Embryonic facial prominence (tissue), 1 donor: Measurements from ENCODE around the gene ZNRF4.
"Not testable (repeated sequence)": the region's sequence is repeated elsewhere in the genome, so short reads cannot be mapped to it uniquely, and the experiment has no call there.

Experiments used
- DNase-seq: peaks from one replicate; pipeline ENCODE4 v3.0.0-alpha.2; 2016; ENCODE audit errors: extremely low spot score

The ZNRF4 gene

DNA sequence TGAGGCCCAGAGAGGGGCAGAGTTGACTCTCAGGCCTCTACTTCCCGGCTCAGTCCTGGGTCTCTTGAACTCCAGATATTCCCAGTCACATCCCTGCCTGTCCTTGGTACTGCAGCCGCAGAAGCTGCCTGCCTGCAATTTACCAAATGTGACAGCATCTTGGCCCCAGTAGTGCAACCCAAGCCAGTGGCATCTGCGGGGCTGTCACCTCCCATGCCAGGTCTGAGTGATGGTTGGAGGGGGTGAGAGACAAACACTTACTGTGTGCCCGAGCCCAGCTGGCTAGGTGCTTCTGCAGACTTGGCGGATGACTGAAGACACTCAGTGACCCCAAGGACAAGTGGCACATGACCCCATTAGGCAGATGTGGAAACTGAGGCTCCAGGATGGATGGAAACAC, 18.4 kb downstream of the ZNRF4 start:
- DNase-seq: no peak

DNA sequence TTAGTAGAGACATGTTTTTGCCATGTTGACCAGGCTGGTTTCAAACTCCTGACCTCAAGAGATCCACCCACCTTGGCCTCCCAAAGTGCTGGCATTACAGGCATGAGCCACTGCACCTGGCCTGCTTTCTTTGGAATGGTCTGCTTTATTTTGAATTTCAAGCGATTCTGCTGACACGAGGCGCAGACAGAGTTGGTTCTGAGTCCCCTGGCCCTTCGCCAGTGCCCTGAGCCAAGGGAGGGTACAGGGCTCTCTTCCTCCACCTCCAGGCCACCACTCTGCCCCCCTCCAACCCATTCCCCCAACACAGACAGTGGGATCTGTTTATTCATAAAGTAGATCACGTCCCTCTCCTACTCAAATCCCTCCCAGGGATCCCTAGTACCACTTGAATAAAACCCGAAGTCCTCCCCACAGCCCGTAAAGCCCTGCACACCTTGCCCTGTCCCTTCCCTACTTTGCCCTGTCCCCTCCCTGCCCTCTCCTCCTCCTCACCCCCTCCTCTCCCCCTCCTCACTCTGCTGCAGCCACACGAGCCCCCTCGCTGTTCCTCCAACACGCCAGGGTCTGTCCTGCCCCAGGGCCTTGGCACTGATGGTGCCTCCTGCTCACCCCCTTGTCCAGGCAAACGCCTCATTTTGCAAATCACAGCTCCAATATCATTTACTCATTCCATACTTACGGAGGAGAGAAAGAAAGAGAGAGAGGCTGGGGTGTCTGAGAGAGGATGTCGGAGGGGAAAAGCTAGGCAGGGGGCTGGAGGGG, 22.4 kb downstream of the ZNRF4 start:
- DNase-seq: no peak

DNA sequence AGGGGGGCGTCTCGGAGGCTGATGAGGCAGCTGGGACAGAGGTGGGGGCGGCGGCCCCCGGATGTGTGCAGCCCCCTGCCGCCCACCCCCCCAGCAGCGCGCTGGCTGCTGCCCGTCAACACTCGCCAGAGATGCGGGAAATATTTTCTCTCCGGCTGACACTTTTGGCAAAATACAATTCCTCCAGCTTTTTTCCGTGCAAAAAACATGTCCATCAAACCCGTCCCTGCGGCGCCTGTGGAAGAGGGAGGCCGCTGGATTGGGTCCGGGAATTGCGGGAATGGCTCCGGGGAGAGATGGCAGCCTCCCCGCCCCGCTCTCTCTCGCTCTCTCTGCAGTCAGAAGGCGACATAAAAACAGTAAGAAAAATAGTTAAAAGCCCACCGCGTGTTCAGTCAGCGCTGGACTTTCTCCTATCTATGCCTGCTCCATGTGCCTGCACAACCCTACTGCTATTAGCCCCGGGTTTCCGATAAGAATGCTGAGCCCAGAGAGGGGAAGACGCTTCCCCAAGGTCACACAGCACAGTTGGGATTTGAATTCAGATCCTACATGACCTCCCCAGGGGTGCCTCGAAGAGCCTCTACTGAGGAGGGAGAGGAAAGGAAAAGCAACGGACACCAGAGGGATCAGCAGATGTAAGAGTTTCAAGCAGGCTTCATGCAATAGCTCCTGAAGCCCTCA, 23.2 kb downstream of the ZNRF4 start:
- no peak for DNase-seq

DNA sequence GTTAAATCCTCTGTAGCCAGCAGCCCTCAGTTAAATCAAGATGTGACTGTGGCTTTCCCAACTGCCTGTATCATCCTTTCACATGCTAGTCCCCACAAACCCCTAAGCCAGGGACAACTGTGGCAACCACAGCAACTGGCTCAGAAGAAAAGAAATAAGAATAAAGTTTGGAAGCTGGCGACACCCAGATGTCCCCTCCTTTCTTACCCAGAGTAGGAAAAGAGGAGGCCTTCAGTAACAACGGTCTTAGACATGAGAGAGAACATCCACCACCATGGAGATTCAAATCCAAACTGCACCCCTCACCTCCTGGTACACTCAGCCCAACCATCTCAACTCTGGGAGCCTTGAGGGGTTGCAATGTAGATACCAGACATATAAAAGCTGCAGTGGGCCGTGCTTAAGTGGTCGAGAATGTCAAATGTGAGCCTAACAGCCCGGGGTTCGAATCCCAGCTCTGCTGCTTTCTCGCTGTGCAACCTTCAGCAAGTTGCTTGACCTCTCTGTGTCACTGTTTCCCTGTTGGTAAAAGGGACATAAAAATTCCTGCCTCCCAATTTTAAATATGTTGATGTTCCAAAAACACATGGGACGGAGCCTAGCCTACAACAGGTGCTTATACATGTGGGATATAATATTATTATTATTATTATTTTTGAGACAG, 23.8 kb downstream of the ZNRF4 start:
- no peak for DNase-seq

DNA sequence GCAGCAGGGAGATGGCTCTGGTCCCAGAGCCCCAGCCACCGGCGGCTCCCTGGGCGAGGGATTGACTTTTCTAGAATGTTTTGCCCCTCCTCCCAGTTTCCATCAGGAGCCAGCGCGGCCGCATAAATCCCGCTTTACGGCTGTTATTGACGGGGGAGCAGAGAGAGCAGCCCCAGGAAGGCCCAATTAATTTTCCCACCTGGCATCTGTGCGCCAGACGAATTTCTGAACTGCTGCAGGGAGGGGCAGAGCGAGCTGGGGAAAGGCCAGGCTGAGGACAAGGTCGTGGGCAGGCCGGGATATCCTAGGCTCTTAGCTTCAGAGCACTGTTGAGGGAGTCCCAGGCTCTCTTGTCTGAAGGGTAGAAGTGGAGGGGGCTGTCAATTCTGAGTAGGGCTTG, 24.7 kb downstream of the ZNRF4 start:
- no peak for DNase-seq

DNA sequence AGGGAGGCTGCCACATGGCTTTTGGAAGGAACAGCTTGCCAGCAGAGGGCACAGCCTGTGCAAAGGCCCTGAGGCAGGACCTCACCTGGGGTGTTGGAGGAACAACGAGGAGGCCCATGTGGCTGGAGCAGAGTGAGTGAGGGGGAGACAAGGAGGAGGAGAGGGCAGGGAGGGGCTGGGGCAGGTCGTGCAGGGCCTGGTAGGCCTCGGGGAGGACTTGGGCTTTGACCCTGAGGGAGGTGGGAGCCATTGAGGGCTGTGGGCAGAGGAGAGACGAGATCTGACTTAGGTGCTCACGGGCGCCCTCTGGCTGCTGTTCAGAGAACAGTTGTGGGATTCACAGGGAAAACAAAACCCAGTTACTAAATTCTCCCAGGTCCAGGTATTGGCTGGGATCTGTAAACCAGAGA, 25.2 kb downstream of the ZNRF4 start:
- DNase-seq: no peak

DNA sequence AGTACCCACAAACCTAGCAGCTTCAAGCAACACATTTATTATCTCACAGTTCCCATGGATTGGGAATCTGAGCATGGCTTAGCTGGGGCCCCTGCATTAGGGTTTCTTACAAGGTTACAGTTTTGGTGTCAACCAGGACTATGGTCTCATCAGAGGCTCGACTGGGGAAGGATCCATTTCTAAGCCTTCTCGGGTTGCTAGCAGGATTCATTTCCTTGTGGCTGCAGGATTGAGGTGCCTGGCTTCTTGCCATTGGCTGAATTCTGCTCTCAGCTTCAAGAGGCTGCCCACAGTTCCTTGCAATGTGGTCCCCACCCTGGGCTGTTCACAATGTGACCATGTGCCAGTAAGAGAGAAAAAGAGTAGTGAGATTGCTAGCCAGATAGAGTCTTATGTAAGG, 26.7 kb downstream of the ZNRF4 start:
- DNase-seq: no peak

DNA sequence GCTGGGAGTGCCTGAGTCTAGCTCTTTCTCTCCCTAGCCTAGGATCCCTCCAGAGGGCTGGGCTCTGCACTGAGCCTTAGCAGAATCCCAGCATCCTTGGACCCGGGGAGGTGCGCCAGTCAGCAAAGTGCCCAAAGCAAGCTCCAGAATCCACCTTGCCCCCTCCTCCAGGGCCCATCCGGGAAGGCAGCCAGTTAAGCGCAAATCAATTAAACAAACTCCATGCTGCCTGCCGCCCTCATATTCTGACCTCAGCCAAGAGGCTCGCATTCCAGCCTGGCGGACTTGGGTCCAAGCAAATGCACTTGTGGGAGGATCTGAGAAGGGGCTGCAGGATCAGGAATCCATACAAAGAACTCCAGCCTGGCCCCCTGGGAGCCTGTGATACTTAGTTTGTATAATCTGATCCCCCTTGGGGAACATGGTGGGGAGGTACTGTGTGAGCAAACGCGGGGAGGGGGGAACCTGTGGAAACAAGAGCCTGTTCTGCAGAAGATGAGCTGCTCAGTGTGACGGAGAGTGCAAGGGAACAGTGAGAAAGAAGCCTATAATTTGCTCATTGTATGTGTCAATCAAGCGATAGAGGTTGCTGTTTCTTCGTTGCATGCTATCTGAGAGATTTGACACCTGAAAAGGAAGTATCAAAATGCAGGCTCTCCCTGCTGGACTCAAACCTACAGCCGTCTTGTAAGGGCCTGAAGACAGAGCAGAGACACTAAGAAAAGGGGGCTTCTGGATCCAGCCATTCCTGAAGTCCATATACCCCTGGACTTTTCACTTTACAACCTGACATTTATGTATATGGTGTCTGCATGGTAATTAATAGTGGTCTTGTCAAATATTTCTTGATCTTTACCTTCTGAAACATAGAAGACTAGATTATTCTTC, 29.4 kb downstream of the ZNRF4 start:
- DNase-seq: peak; percentile 42

DNA sequence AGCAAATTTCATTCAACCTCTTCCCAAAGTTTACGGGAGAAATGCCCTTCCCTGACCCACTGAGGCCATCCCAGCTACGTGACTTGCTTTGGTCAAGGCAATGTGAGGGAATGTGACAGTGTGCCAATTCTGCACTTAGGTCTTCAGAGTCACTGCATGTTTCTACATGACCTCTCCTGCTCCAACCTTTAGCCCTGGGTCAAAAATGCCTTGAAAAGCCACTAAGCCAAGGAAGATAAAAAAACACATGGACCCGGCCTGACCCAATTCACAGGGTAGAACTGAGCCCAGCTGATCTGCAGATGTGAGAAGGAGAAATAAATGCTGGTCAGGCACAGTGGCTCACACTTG, 30.0 kb downstream of the ZNRF4 start:
- no peak for DNase-seq

DNA sequence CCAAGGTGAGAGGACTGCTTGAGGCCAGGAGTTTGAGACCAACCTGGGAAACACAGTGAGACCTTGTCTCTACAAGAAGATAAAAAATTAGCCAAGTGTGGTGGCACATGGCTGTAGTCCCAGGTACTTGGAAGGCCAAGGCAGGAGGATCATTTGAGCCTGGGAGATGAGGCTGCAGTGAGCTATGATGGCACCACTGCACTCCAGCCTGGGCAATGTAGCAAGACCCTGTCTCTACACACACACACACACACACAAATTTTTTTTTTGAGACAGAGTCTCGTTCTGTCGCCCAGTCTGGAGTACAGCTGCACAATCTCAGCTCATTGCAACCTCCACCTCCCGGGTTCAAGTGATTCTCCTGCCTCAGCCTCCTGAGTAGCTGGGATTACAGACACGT, 30.4 kb downstream of the ZNRF4 start:
- DNase-seq: not testable (repeated sequence)

DNA sequence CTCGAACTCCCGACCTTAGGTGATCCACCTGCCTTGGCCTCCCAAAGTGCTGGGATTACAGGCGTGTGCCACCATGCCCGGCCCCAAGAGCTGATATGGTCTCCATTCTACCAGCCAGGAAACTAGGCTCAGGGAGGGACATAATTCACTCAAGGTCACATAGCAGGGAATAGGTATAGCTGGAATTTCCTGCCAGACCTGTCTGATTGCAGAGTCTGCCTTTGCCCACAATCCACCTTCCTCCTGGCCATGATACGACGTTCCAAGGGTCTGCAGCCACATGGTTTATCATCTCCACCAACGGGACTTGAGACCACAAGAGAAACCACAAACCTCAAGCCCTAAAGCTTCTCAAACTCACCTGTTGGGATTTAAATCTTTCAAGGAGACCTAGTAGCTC, 32.0 kb downstream of the ZNRF4 start:
- DNase-seq: no peak

DNA sequence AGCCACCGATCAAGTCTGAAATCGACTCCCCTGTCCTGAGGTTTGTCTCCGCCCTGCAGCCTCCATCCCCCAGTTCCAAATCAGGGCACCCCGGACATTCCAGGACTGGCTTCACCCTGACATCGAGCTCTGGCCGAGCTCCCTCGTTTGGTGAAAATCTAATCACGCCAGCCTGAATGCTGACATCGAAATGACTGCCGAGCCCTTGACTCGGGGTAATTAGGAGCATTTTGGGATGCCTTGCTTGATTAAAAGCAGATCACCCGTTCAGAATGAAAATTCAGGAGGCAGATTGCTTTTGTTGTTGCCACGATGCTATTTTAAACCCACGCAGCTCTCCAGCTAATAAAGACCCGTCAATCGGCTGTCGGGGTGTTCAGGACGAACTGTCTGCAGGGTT, 34.3 kb downstream of the ZNRF4 start:
- no peak for DNase-seq

DNA sequence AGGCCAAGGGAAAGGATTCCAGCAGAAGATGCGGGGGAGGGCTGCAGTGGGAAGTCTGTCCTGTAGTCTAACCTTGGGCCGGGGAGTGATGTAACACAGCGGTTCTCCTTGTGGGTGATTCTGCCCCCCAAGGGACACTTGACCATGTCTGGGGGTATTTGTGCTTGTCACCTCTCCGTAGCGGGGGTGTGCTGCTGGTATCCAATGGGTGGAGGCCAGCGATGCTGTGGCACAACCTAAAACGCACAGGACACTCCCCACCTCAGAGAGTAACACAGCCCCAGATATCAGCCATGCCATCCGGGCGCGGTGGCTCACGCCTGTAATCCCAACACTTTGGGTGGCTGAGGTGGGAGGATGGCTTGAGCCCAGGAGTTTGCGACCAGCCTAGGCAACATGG, 36.3 kb downstream of the ZNRF4 start:
- no peak for DNase-seq

DNA sequence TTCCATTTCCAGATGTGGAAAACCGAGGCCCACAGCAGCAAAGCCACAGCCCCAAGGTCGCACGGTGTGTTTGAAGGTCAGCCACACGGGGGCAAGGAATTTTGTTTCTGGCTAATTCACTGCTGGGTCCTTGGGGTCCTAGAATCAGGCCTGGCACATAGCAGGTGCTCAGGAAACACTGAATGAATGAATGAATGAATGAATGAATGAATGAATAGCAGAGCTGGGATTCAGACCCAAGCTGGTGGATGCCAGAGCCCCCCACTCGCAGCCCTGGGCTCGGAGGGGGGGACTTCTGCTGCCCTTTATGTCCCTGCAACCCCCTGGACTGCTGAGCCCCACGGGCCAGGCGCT, 37.0 kb downstream of the ZNRF4 start:
- DNase-seq: no peak

DNA sequence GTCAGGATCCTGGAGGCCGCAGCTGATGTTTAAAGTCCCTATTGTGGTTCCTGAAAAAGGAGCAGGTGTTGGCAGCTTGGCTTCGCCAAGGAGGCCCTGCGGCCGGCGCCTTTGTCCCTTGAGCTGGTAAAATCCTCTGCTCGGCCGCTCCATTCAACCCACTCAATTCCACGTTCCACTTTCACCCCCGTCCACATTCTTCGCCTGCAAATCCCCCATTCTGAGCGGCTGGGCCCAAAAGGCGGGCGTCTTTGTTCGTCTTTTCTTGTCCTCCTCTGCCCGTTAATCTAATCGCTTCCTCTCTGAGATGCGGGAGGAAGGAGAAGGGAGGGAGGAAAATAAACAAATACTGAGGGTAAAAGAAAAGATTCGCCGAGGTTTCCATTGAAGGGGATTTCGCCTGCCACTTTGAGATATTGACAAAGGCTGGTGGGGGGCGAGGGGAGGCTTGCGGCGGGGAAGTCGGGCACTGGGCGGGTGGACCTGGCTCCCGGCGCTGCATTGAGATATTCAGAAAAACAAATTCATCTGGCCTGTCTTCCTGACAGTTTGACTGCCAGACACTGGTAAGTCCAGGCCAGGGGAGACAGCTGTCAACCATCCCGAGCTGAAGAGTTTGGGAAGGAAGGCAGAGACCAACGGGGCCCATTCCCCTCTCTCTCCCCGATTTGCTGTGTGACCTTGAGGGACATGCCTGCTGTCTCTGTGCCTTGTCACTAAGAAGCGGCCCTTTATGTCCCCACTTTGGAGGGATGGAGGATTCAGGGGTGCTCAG, 37.6 kb downstream of the ZNRF4 start:
- DNase-seq: no peak

DNA sequence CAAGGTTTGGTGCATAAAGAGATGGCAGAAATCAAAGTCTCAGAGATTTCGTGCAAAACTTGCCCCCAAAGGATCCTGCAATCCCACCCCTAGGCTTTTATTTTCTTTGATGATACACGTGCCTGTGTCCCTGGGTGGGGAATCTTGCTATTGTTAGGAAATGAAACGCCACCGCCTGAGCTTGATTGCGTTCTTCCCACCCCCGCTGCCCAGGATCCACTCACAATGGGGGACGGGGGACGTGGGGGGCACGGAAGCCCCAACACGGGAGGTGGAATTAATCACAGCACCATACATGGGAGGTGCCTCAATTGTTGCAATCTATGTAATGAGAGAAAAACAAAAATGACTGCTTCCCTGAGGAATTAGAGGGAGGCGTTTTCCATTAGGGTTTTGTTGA, 39.6 kb downstream of the ZNRF4 start:
- DNase-seq: no peak

DNA sequence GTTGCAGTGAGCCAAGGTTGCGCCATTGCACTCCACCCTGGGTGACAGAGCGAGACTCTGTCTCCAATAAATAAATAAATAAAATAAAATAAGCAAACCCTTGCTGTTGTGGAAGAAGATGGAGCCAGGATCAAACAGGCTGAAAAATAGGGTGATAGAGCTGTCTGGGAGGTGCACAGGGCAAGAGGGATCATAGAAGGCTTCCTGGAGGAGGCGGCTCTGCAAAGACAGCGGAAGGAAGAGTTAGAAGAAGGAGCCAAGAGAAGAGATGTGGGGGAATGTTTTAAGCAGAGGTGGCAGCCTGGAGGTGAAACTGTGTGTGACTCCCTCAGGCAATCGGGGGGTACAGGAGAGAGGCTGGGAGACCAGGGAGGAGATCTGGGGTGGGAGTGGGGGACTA, 40.6 kb downstream of the ZNRF4 start:
- DNase-seq: no peak

DNA sequence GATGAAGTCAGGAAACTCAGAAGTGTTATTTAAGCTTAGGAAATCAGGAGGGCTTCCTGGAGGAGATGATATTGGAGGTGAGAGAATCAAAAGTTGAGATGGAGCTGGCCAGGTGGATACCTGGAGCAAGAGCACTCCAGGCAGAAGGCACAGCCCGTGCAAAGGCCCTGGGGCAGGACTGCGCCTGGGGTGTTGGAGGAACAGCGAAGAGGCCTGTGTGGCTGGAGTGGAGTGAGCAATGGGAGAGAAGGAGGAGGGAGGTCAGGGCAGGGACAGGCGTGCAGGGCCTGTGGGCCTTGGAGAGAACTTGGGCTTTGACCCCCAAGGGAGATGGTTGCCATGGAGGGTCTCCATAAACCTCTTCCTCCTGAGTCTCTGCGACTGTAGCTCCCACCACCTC, 42.1 kb downstream of the ZNRF4 start:
- no peak for DNase-seq

DNA sequence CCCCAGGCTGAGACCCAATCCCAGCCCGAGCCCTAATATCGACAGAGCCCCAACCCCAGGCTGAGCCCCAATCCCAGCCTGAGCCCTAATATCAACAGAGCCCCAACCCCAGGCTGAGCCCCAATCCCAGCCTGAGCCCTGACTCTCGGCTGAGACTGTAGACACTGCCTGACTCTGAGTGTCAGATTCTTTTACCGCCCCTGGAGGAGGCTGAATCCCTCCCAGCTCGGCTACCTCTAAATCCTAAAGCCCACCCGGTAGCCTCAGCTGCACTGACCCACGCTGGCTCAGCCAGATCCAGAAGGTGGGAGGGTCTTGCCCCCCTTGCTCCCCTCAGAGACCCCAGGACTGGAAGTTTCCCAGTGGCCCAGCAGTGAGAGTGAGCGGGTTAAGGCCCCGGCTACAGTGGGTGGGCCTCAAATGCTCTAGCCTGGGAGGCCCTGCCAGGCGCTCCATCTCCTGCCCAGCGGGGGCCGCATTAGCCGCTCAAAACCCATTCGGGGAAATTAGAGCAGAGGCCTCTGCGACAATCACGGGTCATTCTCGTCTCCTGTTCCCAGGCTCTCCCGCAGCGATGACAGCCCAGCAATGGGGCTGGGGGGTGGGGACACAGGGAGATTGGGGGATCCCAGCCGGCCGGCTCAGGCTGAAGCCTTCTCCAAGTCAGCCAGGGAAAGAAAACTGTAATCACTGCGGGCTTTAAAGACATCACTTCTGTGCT, 43.8 kb downstream of the ZNRF4 start:
- DNase-seq: no peak

DNA sequence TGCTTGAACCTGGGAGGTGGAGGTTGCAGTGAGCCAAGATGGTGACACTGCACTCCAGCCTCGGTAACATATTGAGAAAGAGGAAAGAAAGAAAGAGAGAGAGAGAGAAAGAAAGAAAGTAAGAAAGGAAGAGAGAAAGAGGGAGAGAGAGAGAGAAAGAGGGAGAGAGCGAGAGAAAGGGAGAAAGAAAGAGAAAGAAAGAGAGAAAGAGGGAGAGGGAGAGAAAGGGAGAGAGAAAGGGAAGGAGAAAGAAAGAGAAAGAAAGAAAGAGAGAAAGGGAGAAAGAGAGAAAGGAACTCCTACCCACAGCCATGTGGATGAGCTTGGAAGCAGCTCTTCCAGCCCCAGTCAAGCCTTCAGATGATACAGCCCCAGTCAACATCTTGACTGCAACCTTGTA, 46.7 kb downstream of the ZNRF4 start:
- no peak for DNase-seq

DNA sequence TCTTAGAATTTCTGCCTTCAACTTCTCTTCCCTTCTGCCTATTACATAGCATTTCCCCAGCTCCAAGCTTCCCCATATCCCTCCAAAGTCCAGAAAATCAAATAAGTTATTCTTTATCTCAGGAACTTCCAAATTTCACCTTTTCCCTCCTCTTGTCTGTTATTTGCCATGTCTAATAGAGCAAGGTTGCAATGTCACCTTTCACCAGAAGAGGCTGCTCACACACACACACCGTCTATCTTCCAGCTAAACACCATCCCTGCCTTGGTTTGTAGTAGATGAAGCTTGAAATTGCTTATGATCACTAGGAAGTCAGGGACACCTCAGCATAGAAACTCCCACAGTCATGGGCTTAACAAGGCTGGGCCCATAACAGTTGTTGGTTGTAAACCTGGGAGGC, 48.4 kb downstream of the ZNRF4 start:
- DNase-seq: no peak
